Measurements from ENCODE around the gene TNNT2.

GRCh38 chr1:201385299-201385891 is 7.9 kb upstream of the TNNT2 start:
- peak; percentile 93 for TF ChIP-seq CTCF (conservative IDR thresholded peaks at IDR 0.05; ENCODE audit: low read depth, low read length)
- no peak for TF ChIP-seq EZH2 (IDR thresholded peaks at IDR 0.05; ENCODE audit: borderline replicate concordance, low read depth, low read length, poor library complexity, severe bottlenecking)

Measured in A673 (cell line).